Measurements from ENCODE around the gene BRAT1.

- TF ChIP-seq CTCF (conservative IDR thresholded peaks at IDR 0.05; ENCODE audit: low read length) (no peak), EZH2phosphoT487 (IDR thresholded peaks at IDR 0.05; ENCODE audit: borderline replicate concordance, low read depth, low read length) (no peak)
Measured at GRCh38 chr7:2509298-2509906, 45.9 kb downstream of the BRAT1 start.
